ENCODE results near the gene OR6B2.

- TF ChIP-seq CTCF (conservative IDR thresholded peaks at IDR 0.05; ENCODE audit: low read depth, low read length) (no peak), EZH2 (IDR thresholded peaks at IDR 0.05; ENCODE audit: borderline replicate concordance, low read depth, low read length, poor library complexity, severe bottlenecking) (no peak)
Measured at GRCh38 chr2:240069829-240070228, 39.6 kb upstream of the OR6B2 start.
